Activated naive CD4-positive, alpha-beta T cell treated with anti-CD3 and anti-CD28 coated beads, Interleukin-2, amount 10 ng/mL, durations not matched to agents 7 days and 5 days (primary cell): ENCODE results near the gene FHDC1.

Experiments used
- CTCF ChIA-PET: fragments of 350-600 bp; sonication (Branson Sonifier 250); formaldehyde crosslinking; loops from one replicate; lab custom pipeline; 2021; ENCODE audit warnings: antibody characterized with exemption; lab: Charles Lee
- DNase-seq: peaks from one replicate; pipeline ENCODE4 v3.0.0-alpha.2; 2020
- H3K27ac Mint-ChIP-seq: one replicate; pipeline ENCODE4 v1.8.0; 2021; ENCODE audit warnings: mild to moderate bottlenecking, moderate library complexity, mixed read lengths
- H3K27me3 Mint-ChIP-seq: one replicate; pipeline ENCODE4 v1.8.0; 2021; ENCODE audit warnings: mild to moderate bottlenecking, mixed read lengths
- H3K36me3 Mint-ChIP-seq: one replicate; pipeline ENCODE4 v1.8.0; 2021; ENCODE audit warnings: mixed read lengths
- H3K4me1 Mint-ChIP-seq: one replicate; pipeline ENCODE4 v1.8.0; 2021; ENCODE audit warnings: mixed read lengths
- H3K4me3 Mint-ChIP-seq: one replicate; pipeline ENCODE4 v1.8.0; 2021; ENCODE audit warnings: mild to moderate bottlenecking, moderate library complexity, mixed read lengths
- H3K9me3 Mint-ChIP-seq: one replicate; pipeline ENCODE4 v1.8.0; 2021; ENCODE audit warnings: mixed read lengths

FHDC1 gene

DNA sequence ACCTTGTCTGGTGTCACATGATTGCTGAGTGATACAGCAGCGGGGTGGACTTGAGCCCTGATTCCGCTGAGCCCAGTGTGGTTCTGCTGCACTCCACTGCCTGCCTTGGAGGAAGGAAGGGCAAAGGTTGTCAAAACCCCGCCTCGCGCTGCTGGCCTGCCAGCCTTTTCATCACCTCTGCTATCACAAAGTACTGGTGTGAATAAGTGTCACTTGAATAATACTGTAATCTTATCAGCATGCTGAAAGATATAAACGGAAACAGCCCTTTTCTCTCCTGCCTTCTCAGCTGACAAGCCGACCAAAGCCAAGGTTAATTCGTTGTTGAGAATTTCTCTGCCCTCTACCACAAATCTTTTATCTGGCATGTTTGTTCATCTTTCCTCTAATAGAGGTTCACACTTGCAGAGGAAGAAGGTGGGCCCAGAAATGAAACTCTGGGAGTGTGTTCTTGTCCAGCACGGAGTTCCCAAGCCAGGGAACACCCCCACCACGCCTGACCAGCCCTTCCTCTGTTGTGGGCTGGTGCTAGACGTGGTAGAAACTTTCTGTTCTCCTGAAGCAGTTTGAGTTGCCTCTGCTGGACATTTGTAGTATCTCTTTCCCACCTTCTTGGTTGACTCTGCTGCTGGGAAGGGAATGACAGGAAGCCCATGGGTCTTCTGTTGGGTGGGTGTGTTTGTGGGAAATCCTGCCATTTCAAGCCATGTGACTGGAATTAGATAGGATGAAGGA is 21.5 kb downstream of the FHDC1 start:
- Mint-ChIP-seq H3K27me3 (peaks cover 34% of the 10 kb centered on the region), H3K27ac (no peak overlapping the region), H3K4me1 (no peaks in the 10 kb centered on the region), H3K9me3 (no peaks in the 10 kb centered on the region), H3K4me3 (no peak overlapping the region), H3K36me3 (no peaks in the 10 kb centered on the region)
- CTCF ChIA-PET: no interaction called here
- DNase-seq: no peak

DNA sequence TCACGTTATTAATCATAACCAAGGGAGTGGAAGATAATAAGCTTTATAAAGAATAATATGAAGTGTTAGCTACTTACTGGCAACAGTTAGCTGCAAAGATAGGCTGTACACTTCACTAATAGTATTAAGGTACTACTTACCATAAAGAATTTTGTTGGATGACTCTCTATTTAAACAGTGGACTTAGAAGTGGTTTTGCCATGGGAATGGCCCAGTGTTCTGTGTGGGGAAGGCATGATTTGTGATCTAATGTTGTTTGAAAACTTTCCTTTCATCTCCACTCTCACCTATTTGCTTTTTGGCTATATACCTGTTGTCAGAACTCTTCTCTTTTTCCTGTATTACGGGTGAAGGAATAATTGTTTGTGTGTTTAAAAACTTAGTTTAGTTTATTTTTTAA is 23.0 kb downstream of the FHDC1 start:
- no peak for DNase-seq
- no peaks in the 10 kb centered on the region for H3K4me1 Mint-ChIP-seq
- H3K36me3 Mint-ChIP-seq: no peaks in the 10 kb centered on the region
- no peak overlapping the region for H3K27ac Mint-ChIP-seq
- CTCF ChIA-PET: no interaction called here
- H3K4me3 Mint-ChIP-seq: no peak overlapping the region
- peaks cover 28% of the 10 kb centered on the region for H3K27me3 Mint-ChIP-seq
- no peaks in the 10 kb centered on the region for H3K9me3 Mint-ChIP-seq

GRCh38 chr4:152960082-152960481 is 24.0 kb downstream of the FHDC1 start:
- Mint-ChIP-seq H3K4me3 (no peak overlapping the region), H3K36me3 (no peaks in the 10 kb centered on the region), H3K27me3 (peaks cover 22% of the 10 kb centered on the region), H3K4me1 (no peaks in the 10 kb centered on the region), H3K9me3 (no peaks in the 10 kb centered on the region), H3K27ac (no peak overlapping the region)
- no peak for DNase-seq
- CTCF ChIA-PET: interaction anchor here (0.9 kb wide), 1 partner anchor 117 kb away, joined by 3 read pairs; no protein-coding TSS in a partner anchor

DNA sequence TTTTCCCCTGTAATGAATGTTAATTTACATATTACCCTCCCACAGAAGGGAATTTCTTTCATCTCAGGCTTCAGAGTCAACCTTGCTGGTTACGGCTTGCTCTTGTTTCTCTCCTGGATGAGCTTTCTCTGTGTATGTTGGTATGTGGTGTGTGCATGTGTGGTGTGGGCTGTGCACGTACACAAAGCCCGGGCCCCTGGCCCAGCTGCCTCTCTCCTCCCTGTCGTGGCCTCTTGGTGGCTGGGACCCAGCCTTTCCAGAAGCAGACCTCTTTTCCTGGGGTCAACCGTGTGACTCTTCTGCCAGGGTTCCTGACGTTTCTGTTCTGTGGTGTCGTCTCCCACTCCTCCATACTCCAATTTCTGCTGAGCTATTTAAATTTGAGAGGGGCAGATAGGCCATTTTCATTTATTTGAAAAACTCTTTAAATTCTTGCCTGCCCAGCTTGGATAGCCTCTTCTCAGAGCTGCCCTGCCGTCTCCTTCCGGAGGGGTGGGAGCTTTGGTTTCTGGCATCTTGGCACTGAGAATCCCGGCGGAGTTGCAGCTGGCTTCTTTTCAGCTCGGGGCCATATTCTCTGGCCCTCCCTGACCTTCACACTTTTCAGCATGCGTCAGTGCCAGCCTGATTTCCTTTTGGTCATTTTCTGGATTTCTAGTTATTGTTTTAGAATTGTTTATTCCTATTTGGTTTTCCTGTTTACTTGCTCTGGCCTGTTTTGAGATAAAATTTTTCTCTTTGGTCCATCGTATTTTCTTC is 25.1 kb downstream of the FHDC1 start:
- H3K9me3 Mint-ChIP-seq: no peaks in the 10 kb centered on the region
- H3K4me3 Mint-ChIP-seq: no peak overlapping the region
- no peaks in the 10 kb centered on the region for H3K36me3 Mint-ChIP-seq
- no peaks in the 10 kb centered on the region for H3K4me1 Mint-ChIP-seq
- peaks cover 22% of the 10 kb centered on the region for H3K27me3 Mint-ChIP-seq
- no peak overlapping the region for H3K27ac Mint-ChIP-seq
- no peak for DNase-seq
- CTCF ChIA-PET: interaction anchor here (0.9 kb wide), 1 partner anchor 116 kb away, joined by 3 read pairs; no protein-coding TSS in a partner anchor

DNA sequence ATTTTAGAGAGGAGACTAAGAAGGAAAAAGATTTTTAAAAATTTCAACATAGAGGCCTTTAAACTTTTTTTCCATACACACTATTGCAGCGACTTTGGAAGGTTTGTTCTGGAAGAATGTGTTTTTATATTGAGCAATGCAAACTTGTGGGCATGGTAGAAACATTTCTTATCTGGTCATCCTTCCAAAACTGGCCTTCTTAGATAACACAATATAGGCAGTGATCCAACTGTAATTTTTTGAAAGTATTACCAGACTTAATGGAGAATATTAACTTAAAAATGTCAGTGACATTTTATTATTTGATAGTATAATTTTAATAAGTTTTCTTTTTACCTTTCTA is 25.6 kb downstream of the FHDC1 start:
- CTCF ChIA-PET: no interaction called here
- Mint-ChIP-seq H3K27me3 (peaks cover 20% of the 10 kb centered on the region), H3K4me1 (no peaks in the 10 kb centered on the region), H3K4me3 (no peak overlapping the region), H3K27ac (no peak overlapping the region), H3K9me3 (no peaks in the 10 kb centered on the region), H3K36me3 (no peaks in the 10 kb centered on the region)
- DNase-seq: no peak

- DNase-seq: no peak
- CTCF ChIA-PET: no interaction called here
- no peaks in the 10 kb centered on the region for H3K9me3 Mint-ChIP-seq
- H3K36me3 Mint-ChIP-seq: no peaks in the 10 kb centered on the region
- no peak overlapping the region for H3K4me3 Mint-ChIP-seq
- peaks cover 17% of the 10 kb centered on the region for H3K27me3 Mint-ChIP-seq
- H3K4me1 Mint-ChIP-seq: no peaks in the 10 kb centered on the region
- no peak overlapping the region for H3K27ac Mint-ChIP-seq
These were observed 26.0 kb downstream of the FHDC1 start for GRCh38 chr4:152962150-152962549.

GRCh38 chr4:152964335-152964734 is 28.2 kb downstream of the FHDC1 start:
- no peak overlapping the region for H3K4me3 Mint-ChIP-seq
- no peaks in the 10 kb centered on the region for H3K36me3 Mint-ChIP-seq
- CTCF ChIA-PET: interaction anchor here (0.5 kb wide), 1 partner anchor 124 kb away, joined by 3 read pairs; no protein-coding TSS in a partner anchor
- H3K27me3 Mint-ChIP-seq: peaks cover 7% of the 10 kb centered on the region
- H3K9me3 Mint-ChIP-seq: no peaks in the 10 kb centered on the region
- DNase-seq: no peak
- H3K4me1 Mint-ChIP-seq: no peaks in the 10 kb centered on the region
- no peak overlapping the region for H3K27ac Mint-ChIP-seq

DNA sequence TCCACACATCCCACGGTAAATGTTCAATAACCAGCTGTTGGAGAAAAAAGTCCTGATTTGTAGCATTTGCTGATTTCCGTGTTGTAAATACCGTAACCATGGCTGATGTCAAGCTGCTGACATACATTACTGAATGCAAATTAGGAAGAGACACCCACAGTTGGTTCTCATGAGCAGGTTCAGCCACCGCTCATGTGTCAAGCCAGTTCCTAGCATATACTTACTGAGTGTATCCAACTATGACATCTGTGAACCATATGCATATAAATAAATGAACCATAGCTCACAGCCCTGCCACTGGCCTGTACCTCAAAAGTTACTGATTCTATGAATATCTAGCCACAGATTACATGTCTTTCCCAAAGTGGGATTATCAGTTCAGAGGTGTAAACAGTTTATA is 29.5 kb downstream of the FHDC1 start:
- peaks cover 6% of the 10 kb centered on the region for H3K27me3 Mint-ChIP-seq
- CTCF ChIA-PET: no interaction called here
- H3K9me3 Mint-ChIP-seq: no peaks in the 10 kb centered on the region
- DNase-seq: no peak
- H3K4me3 Mint-ChIP-seq: no peak overlapping the region
- no peak overlapping the region for H3K27ac Mint-ChIP-seq
- no peaks in the 10 kb centered on the region for H3K4me1 Mint-ChIP-seq
- H3K36me3 Mint-ChIP-seq: no peaks in the 10 kb centered on the region

DNA sequence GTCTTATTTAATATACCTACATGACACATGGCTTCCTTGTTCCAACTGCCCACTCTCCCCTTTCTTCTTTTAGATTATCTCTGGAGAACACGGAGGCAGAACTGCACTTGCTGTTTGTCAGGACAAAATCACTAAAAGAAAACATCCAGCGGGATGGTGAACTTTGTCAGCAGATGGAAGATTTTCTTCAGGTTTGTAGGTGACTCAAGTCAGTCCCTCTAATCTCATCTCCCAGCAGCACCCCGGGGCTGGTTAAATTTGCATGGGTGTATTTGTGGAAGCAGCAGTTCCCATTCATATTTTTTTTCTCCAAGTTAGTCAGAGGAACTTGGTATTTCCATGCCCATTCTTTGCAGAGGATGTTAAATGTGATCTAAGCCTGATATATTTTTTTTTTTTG is 31.8 kb downstream of the FHDC1 start:
- CTCF ChIA-PET: no interaction called here

DNA sequence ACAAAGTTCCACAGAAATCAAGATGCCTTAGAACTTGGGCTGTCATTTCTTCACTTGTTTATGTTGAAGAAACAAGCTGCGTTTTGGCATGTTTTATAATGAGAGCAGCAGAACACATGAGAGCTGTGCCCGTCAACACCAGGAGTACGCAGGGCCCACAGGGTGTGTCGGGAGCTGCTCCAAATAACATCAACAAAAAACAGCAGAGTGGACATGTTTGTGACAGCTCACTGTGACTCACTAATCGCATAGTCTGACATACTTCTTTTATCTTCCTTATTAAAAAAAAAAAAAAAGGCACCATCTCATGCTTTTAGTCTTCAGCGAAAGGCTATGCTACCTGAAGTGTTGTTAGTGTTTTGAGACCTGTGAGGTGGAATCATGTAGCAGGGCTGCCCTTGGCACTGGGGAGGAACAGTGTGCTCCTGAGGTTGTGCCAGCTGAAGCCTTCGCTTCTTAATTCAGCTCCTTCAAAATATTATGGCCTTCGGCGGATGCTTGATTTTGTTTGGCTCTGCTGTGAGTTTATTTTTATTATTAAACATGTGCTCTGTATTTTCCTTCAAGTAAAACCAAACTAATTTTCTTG is 32.8 kb downstream of the FHDC1 start:
- Mint-ChIP-seq H3K36me3 (no peaks in the 10 kb centered on the region), H3K4me3 (no peak overlapping the region), H3K27me3 (no peaks in the 10 kb centered on the region), H3K27ac (no peak overlapping the region), H3K4me1 (no peaks in the 10 kb centered on the region), H3K9me3 (no peaks in the 10 kb centered on the region)
- no peak for DNase-seq
- CTCF ChIA-PET: no interaction called here

More for the DNA sequence above, 31.8 kb downstream of the FHDC1 start:
- Mint-ChIP-seq H3K27me3 (no peaks in the 10 kb centered on the region), H3K36me3 (no peaks in the 10 kb centered on the region), H3K4me1 (no peaks in the 10 kb centered on the region), H3K9me3 (no peaks in the 10 kb centered on the region), H3K27ac (no peak overlapping the region), H3K4me3 (no peak overlapping the region)
- DNase-seq: no peak

- CTCF ChIA-PET: no interaction called here
- DNase-seq: no peak
- no peaks in the 10 kb centered on the region for H3K27me3 Mint-ChIP-seq
- no peak overlapping the region for H3K4me3 Mint-ChIP-seq
- H3K27ac Mint-ChIP-seq: no peak overlapping the region
- H3K36me3 Mint-ChIP-seq: no peaks in the 10 kb centered on the region
- H3K4me1 Mint-ChIP-seq: no peaks in the 10 kb centered on the region
- no peaks in the 10 kb centered on the region for H3K9me3 Mint-ChIP-seq
These were observed 34.1 kb downstream of the FHDC1 start for GRCh38 chr4:152970102-152970820.

DNA sequence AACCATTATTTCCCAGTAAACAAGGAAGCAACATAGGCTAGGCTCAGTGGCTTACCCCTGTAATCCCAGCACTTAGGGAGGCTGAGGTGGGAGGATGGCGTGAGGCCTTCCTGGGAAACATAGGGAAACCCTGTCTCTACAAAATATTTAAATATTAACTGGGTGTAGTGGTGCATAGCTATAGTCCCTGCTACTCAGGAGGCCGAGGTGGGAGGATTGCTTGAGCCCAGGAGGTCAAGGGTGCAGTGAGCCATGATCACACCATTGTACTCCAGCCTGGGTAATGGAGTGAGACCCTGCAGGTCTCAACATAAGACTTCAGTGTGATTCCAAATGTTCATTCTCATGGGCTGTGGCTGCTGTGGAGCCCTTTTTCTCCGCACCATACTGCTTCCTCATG is 34.9 kb downstream of the FHDC1 start:
- DNase-seq: no peak
- CTCF ChIA-PET: no interaction called here

GRCh38 chr4:152972821-152973628 is 36.9 kb downstream of the FHDC1 start:
- H3K27ac Mint-ChIP-seq: no peak overlapping the region
- H3K27me3 Mint-ChIP-seq: no peaks in the 10 kb centered on the region
- DNase-seq: no peak
- CTCF ChIA-PET: no interaction called here
- no peak overlapping the region for H3K4me3 Mint-ChIP-seq
- H3K9me3 Mint-ChIP-seq: no peaks in the 10 kb centered on the region
- H3K36me3 Mint-ChIP-seq: no peaks in the 10 kb centered on the region
- no peaks in the 10 kb centered on the region for H3K4me1 Mint-ChIP-seq

More for the DNA sequence above, 34.9 kb downstream of the FHDC1 start:
- H3K36me3 Mint-ChIP-seq: no peaks in the 10 kb centered on the region
- no peak overlapping the region for H3K4me3 Mint-ChIP-seq
- H3K4me1 Mint-ChIP-seq: no peaks in the 10 kb centered on the region
- no peak overlapping the region for H3K27ac Mint-ChIP-seq
- no peaks in the 10 kb centered on the region for H3K27me3 Mint-ChIP-seq
- H3K9me3 Mint-ChIP-seq: no peaks in the 10 kb centered on the region
